Cortex of kidney (tissue), 1 donor: ENCODE results near the gene NANOS3.
"Not testable (repeated sequence)": the region's sequence is repeated elsewhere in the genome, so short reads cannot be mapped to it uniquely, and the experiment has no call there.

Source experiments
- DNase-seq: peaks from one replicate; lab custom pipeline; 2025; lab: John Stamatoyannopoulos, UW

The NANOS3 gene

GRCh38 chr19:13843104-13843921 lies 33.6 kb upstream of the NANOS3 start:
- no peak for DNase-seq

DNA sequence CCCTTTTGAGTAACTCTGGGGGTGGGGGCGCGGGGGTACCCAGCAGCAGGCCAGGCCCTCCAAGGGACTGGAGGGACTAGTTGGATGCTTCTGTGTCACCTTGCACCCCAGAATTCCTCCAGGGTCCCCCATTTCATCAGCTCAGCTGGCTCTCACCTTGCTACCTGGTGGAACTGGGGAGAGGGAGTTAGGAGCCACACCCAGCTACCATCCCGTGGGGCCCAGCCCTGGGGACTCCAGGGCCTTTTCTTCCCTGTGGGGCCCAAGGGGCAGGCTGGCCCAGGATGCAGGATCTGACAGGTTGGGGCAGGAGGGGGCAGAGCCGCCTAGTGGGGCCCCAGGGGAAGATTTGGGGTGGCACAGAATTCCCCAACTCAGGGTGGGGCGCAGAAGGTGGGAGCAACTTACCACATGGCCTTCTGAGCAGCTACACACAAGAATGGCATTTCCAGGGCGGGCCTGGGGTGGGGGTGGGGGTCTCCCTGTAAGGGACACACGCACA lies 32.8 kb upstream of the NANOS3 start:
- no peak for DNase-seq

GRCh38 chr19:13846557-13847406 lies 30.2 kb upstream of the NANOS3 start:
- no peak for DNase-seq

DNA sequence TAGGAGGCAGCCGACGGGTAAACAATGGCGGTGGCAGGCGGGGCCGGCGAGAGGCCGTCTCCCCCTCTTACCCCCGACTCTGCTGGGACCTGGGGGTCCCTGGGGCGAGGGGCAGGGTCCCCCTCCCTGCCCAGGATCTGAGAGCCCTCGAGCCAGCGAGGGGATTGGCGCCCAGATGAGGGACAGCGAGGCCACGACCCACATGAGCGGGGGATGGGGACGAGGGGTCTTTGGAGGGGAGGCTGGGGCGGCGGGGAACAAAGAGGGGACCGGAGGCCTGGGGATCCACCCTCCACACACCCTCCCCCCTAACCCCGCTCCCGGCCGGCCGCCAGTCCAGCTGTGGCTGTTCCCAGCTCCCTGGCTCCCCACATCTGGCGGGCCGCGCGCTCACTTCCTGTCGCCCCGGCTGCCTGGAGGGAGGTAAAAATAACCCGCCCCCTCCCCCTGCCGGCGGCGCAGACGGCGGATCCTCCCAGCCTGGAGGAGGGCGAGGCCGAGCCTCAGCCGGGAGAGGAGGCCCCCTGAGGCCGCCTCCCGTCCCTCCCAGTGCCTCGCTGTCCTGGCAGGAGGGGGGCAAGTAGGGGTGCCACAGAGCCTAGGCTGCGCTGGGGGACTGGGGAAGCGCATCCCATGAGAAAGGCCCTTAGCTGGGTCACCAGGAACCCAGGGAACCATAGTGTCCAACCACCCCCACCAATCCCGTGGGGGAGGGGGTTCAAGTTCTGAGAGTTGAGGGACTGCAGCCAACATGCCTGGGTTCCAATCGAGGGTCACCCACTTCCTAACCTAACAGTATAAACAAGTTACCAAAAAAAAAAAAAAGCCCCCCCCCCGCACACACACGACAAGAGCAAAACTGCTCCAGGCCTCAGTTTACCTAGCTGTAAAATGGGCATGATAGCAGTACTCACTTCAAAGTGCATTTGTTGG lies 29.3 kb upstream of the NANOS3 start:
- no peak for DNase-seq

DNA sequence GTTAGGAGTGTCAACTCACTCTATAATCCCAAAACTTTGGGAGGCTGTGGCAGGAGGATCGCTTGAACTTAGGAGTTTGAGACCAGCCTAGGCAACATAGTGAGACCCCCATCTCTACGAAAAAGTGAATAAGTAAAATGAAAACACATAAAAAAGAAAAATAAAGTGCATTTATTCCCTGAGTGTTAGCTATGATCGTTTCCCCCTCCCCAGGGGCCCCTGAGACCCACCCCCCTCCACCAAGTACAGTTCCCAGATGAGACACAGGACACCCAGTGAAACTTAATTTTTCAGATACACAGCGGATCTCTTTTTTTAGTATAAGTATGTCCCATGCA lies 28.6 kb upstream of the NANOS3 start:
- DNase-seq = no peak

DNA sequence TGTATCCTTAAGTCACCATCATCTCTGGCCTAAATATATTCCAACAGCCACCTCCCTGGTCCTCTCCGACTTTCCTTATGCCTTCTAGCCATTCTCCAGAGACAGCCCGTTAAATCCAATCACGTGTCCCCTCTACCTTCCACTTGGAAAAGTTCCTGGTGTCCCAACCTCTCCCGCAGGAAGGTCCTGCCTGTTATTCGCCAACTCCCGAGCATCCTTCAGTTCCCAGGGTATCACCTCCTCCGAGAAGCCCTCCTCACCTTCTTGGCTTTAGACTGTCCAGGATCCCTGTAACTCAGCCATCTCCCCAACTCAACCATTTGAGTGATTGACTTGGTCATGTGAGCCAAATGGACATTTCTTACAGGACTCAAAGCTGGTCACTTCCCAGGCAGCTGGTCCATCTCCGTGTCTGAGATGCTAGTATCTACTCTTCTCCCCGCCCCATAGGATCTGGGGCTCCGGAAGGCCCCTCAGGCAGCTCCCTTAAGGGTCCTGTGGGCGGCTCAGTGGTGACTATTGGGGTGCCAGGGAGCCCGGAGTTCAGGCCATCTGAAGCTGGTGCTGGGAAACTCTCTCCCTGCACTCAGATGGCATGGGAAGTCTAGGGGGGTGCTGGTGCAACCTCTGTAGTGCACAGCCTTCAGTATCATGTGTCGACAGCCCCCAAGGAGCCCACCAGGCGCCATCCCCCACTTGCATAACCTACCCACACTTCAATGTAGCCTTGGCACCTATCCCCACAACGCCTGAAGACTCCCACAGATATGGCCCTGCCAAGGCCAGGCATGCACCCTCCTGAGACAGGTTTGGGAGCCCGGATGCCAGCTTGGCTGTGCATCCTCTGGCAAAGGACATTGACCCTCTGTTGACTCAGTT lies 27.9 kb upstream of the NANOS3 start:
- DNase-seq = no peak

- no peak for DNase-seq
Observed at GRCh38 chr19:13849991-13850909, 26.7 kb upstream of the NANOS3 start.

DNA sequence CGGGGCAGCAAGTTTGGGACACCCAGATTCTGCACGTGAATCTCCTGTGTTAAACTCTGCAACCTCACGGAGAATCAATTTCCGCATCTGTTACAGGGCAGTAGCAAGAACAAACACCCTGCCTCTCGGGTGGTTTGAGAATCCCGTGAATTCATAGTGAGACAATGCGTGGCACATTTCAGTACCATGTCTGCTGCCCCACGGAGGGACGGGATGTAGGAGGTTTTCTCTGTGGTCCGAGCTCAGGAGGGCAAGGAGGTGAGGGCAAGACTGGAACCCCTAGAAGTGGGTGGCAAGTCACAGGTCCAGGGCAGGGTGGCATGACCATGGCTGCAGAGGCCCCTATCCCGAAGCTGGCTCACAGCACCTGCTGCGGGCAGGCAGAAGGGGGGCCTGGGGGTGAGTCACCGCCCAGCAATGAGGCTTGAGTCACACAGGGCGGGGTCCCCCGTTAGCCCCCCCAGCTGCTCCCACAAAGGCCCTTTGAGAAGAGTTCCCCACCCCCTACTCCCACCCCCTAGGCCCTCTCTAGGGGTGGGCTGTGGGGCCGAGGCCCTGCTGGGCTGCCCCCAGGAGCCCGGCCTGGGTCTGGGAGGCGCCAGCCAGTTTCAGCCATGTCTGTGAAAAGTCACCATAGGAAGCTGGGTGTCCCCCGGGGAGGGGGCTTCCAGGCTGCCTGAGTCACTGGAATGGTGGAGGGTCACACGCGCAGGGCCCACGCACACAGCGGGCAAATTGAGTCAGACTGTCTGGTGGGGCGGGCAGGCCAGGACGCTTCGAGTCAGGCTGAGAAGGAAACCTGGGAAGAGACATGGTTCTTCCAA lies 25.8 kb upstream of the NANOS3 start:
- DNase-seq = no peak

GRCh38 chr19:13851734-13852114 lies 25.2 kb upstream of the NANOS3 start:
- not testable (repeated sequence) for DNase-seq

- DNase-seq = not testable (repeated sequence)
Observed at GRCh38 chr19:13852171-13852707, 24.7 kb upstream of the NANOS3 start.

DNA sequence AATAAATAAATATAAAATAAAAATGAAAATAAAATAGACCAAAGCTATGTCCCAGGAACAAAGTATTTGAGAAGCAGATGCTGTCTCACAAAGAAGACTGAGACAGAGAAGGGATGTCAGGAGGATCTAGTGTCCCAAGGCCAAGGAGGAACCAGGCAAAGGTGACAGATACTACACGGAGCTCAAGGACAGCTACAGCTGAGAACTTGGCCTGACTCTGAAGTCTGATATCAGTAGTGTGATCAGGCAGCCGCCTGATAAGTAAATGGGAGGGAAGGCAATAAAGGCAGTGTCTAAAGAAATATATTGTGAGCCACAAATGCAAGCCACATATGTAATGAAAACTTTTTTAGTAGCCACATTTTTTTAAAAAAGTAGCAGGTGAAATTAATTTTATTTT lies 20.4 kb upstream of the NANOS3 start:
- DNase-seq = no peak

GRCh38 chr19:13859361-13859880 lies 17.5 kb upstream of the NANOS3 start:
- no peak for DNase-seq

- no peak for DNase-seq
Observed at GRCh38 chr19:13860679-13861391, 16.1 kb upstream of the NANOS3 start.

DNA sequence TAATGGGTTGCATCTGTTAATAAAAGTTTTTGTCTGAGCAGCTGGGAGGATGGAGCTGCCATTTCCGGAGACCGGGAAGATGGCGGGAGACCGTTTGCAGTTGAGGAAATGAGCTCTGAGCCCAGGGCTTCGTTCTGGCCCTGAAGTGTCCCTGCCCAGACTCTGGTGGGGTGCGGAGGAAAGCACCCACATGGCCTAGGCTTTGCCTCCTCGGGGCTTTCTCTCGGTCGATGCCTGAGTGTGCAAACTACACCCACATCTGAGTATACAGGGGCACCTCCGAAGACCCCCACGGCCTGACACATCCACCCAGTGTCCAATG lies 15.6 kb upstream of the NANOS3 start:
- DNase-seq = no peak

- no peak for DNase-seq
Observed at GRCh38 chr19:13861714-13862531, 15.0 kb upstream of the NANOS3 start.

DNA sequence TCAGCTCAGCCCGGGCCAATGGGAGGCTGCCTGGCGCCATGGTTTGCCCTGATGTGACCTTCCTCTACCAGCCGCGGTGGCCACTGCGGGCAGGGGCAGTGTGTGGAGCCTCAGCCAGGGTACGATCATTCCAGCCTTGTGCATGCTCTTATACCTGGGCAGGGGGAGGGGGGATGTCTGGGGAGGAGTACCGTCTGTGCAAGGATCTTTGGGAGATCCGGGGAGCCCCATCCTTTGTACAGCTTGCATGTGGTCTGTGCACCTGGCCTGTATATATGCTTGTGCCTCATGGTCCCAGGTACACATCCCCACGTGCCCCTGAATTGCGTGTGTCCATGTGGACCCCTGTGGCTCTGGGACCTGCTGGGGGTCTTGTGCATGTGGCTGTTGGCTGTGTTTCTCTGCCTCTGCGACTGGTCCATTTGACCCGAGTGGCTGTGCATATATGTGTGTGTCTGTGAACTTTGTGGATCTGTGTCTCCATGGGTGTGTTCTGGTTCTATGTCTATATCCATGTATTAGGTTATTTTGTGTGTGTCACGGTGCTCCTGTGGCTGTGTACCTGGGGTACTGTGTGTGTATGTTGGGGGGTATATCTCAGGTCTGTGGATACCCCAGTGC lies 12.8 kb upstream of the NANOS3 start:
- DNase-seq = no peak
